HG03457 (cell line): ENCODE data around the gene PYGO2.

Experiments
- ATAC-seq: cut with Tn5 transposase; IDR thresholded peaks from one replicate; pipeline ENCODE4 v1.9.1; 2021; ENCODE audit warnings: moderate number of reproducible peaks; ENCODE audit not compliant: unreplicated experiment

The PYGO2 gene

GRCh38 chr1:154963643-154964042, 2.1 kb upstream of the PYGO2 start:
- ATAC-seq: no peak

DNA sequence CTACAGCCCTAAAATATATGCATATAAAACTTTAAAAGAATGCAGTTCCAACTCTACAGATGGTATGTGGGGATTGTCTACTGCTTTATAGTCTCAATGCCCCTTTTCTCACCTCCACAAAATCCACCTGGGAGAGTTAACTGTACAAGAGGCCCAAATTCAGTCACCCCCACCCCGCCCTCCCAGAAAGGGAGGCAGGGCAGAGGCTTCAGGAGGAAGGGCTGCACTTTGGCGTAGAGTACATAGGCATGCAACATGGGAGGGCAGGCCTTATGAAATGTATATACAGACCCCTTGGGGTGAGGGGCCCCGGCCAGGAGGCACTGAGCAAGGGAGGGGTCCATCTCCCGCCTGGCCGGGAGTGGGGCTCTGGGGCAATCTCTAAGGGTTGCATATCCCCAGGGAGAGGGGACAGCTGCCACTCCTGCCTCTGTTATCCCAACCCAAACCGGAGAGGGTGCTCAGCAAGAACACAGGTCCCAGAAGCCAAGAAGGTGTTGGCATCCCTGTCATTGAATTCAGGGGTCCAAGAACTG, 1.3 kb upstream of the PYGO2 start:
- ATAC-seq: no peak

DNA sequence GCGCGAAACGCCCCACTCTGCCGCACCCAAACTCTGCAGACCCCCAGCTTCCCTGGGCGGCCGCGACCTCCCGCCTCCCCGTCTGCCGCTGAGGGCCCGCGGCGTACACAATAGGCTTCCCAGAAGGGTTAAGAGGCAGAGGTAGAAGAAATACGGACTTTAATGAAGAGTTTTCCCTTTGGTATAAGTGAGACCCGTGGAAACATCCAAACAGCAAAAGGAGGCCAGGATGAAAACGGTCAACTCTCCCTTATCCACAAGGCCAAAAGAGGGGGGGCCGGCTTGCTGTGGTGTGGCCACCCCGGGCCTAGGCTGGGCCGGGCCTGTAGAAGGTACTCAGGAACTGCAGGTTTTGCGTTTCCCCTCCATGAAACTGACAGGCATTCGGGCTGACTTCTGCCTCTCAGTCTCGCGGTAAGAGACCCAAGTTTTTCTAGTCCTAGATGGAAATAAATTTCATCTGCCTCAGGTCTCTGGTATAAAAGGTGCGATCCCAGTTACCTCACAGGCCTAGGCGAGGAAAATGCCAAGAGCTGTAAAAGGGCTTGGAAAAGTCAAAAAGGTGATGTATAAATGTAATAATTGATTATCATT, 671 bp upstream of the PYGO2 start:
- ATAC-seq: no peak

- ATAC-seq: no peak
Measured at GRCh38 chr1:154960446-154961136, 991 bp downstream of the PYGO2 start.

- ATAC-seq: no peak
Measured at GRCh38 chr1:154959426-154959780, 2.2 kb downstream of the PYGO2 start.

DNA sequence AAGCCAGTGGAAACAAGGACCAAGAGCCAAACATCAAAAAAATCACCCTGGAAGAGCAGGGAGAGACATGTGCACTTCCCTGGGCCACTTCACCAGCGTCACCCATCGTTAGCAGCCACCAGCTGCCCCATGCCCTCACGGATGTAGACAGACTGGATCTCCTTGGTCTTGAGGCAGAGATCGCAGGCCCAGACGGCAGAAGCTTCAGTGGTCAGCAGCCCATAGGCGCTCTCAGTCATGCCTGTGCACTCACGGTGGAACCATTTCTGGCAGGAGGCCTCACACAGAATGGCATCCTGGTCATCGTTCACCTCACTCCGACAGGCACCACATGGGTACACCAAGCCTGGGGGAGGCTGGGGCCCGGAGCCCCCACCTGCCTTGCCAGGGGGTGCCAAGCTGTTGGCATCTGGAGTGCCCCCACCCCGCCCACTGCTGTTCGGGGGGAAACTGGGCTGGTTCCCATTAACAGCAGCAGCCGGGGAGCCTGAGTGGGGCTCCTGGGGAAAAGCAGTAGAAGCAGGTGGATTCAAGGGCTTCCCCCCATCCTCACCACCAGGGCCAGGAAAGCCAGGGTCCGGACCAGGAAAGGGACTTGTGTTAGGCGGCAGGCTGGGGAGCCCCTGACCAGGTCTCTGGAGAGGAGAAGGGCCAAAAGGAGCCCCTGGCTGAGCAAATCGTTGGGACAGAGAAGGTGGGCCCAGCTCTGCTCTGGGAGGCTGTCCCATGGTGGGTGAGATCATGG, 2.7 kb downstream of the PYGO2 start:
- no peak for ATAC-seq

GRCh38 chr1:154958036-154958435, 3.5 kb downstream of the PYGO2 start:
- ATAC-seq: no peak

DNA sequence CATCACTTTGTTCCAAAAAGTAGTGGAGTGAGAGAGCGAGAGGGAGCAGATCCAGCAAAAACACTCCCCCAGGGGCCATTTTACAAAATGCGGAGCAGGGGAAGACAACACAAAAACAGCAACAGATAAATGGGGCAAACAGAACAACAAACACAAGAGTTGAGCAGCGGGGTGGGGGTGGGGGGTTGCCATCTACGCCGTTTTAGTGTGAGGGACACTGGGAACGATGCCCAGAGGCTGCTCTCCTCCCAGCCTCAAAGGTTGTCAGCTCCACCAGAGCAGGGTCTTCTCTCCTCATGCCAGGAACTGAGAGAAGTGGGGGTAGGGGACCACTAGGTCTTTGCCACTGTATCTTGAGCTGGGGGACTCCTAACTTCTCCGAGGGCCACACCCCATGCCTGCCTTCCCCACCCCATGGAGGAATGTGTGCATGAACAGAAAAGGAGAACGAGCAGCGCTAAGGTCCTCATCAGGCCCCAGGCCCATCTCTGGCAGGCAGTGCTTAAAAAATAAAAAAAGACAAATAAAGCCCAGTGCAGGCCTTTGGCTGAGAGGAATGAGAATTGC, 4.4 kb downstream of the PYGO2 start:
- ATAC-seq: no peak

- ATAC-seq: no peak
Measured at GRCh38 chr1:154956544-154956941, 5.0 kb downstream of the PYGO2 start.

DNA sequence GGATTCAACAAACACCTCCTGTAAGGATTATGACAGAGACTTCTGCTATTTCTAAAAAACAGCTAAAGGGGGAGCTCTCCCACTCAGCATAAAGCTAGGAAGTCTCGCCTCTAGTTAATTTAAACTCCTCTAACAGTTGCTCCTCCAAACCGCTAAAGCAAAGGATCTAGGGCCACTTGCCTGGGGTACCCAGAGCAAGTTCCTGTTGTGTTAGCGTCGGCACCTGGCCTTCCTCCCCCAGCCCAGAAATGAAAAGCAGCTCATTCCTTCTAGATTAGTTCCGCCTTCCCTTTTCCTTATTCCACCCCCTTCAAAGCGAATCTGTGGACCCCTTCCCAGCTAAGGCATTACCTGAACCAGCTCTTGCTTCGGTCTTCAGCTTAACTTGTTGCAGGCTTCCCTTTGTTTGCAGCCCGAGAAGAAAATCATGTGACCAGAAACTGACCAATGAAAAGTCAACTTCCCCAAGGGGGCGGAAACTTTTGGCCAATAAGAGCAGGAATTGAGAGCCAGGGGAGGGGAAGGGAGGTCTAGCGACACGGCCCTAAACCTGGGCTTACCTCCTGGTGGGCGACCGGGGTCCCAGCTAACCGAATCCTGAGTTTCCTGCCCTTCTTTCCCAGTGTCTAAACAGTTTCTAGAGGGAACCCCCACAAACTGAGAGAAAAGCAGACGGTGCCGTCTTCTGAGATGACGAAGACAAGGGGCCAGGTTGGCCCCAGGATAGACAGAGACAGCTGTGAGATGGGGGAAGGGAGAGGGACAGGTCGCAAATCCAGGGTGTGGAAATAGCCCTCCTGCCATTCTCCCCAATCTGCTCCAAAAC, 5.7 kb downstream of the PYGO2 start, which contains the start of gene PBXIP1:
Gene PBXIP1, minus strand, starts transcription at position 382 of the 826 bp plus-strand sequence. CDS start 2,378 bp downstream, outside the sequence.
- ATAC-seq: peak; percentile 34

GRCh38 chr1:154955039-154955717, 6.4 kb downstream of the PYGO2 start:
- ATAC-seq: peak; percentile 48

DNA sequence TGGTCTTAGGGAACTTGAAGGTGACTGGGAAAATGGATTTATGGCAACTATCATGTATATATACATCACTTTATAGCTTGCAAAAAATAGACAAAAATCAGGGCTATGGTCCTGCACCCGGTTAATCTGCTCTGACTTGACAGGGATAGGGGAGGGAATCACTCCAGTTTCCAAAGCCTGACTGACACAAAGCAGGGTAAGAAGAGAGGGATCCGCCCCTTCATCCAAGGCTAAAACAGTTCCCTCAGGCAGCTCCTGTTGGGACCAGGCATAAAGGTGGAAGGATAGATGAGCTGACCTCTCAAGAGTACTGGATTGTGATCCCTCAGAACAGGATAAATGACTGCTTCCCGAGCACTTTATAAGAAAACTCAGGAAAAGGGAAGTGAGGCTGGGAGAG, 7.0 kb downstream of the PYGO2 start:
- no peak for ATAC-seq

GRCh38 chr1:154953611-154954038, 8.0 kb downstream of the PYGO2 start:
- ATAC-seq: no peak

DNA sequence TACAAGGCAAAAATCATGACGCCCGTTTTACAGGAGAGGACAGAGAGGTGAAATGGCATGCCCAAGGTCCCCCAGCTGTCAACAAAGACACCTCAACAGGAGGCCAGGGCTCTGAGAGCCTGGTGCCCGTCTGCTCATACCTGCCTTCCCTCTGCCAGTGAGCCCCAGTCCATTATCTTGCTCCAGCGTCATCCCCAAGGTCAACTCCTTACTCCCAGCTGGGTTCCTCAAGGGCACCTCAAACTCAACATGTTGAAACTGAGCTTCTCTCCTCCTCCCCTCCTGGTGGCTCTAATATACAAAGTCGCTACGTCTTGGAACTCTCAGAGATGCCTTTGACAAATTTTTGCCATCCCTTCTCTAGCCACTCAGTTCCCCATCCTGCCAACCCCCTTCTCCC, 8.9 kb downstream of the PYGO2 start:
- ATAC-seq: no peak

GRCh38 chr1:154951901-154952657, 9.5 kb downstream of the PYGO2 start:
- no peak for ATAC-seq

- no peak for ATAC-seq
Measured at GRCh38 chr1:154948079-154948478, 13.5 kb downstream of the PYGO2 start.

GRCh38 chr1:154945962-154946850, 15.4 kb downstream of the PYGO2 start:
- ATAC-seq: no peak
